ENCODE measurements around the gene MACROD2. TPM values are rescaled to one million over a fixed set of nuclear protein-coding genes. Genes with fewer than 3 reads are reported as not detected.

Gene MACROD2
- polyA plus RNA-seq, 1 donor from 2014 or later: 23.2 TPM

DNA sequence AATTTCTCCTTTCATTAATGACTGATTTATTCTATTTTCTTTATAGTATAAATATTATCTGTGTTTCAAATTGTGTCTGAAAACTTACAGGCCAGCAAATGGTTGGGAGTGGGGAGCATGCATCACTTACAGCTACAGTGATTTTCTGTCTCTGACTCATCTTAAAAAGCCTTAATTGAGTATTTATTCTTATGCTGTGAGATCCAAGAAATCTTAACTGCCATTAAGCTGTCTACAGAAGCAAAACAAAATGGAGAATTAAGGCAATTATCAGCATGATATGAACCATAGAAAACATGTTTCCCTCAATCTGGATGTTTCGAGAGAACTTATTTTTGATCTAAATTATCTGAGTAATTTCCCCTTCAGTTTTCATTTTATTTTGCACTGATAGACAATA lies 1746.8 kb downstream of the MACROD2 start:
- Histone ChIP-seq H3K9me2 (ENCODE audit: insufficient read depth, low read length) (no peaks in the 10 kb centered on the region), H3K9me3 (ENCODE audit: low read length) (no peaks in the 10 kb centered on the region), H2AFZ (ENCODE audit: low read depth, low read length) (no peak overlapping the region), H3K27me3 (ENCODE audit: insufficient read depth, low read depth, low read length) (no peaks in the 10 kb centered on the region), H3K4me3 (ENCODE audit: low read length) (no peak overlapping the region), H3F3A (ENCODE audit: insufficient read depth, low read length, poor library complexity, severe bottlenecking) (no peaks in the 10 kb centered on the region), H3K36me3 (ENCODE audit: insufficient read depth, low read length) (no peaks in the 10 kb centered on the region), H3K27ac (ENCODE audit: low read length) (no peak overlapping the region), H3K4me2 (ENCODE audit: low read length) (no peak overlapping the region), H3K79me2 (replicated peaks; ENCODE audit: insufficient read depth, low read length) (no peaks in the 10 kb centered on the region), H4K20me1 (ENCODE audit: insufficient read depth) (no peaks in the 10 kb centered on the region), H3K9ac (ENCODE audit: low read length) (no peak overlapping the region)
- TF ChIP-seq RAD21 (conservative IDR thresholded peaks at IDR 0.05): no peak
- TF ChIP-seq, protein P1, sequence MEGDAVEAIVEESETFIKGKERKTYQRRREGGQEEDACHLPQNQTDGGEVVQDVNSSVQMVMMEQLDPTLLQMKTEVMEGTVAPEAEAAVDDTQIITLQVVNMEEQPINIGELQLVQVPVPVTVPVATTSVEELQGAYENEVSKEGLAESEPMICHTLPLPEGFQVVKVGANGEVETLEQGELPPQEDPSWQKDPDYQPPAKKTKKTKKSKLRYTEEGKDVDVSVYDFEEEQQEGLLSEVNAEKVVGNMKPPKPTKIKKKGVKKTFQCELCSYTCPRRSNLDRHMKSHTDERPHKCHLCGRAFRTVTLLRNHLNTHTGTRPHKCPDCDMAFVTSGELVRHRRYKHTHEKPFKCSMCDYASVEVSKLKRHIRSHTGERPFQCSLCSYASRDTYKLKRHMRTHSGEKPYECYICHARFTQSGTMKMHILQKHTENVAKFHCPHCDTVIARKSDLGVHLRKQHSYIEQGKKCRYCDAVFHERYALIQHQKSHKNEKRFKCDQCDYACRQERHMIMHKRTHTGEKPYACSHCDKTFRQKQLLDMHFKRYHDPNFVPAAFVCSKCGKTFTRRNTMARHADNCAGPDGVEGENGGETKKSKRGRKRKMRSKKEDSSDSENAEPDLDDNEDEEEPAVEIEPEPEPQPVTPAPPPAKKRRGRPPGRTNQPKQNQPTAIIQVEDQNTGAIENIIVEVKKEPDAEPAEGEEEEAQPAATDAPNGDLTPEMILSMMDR (IDR thresholded peaks at IDR 0.05; ENCODE audit: poor library complexity, severe bottlenecking): no peak
- no peak for TF ChIP-seq POLR2AphosphoS5 (IDR thresholded peaks at IDR 0.05)
- no peak for TF ChIP-seq TAF1 (IDR thresholded peaks at IDR 0.05; ENCODE audit: low read depth)
- no peak for TF ChIP-seq SMC3 (conservative IDR thresholded peaks at IDR 0.05; ENCODE audit: poor library complexity)
- no peak for TF ChIP-seq EZH2 (IDR thresholded peaks at IDR 0.05; ENCODE audit: borderline replicate concordance, insufficient read depth, low read length, poor library complexity, severe bottlenecking)
- no peak for TF ChIP-seq EP300 (conservative IDR thresholded peaks at IDR 0.05; ENCODE audit: poor library complexity, severe bottlenecking)
- no peak for TF ChIP-seq MXI1 (conservative IDR thresholded peaks at IDR 0.05; ENCODE audit: poor library complexity, severe bottlenecking)
- TF ChIP-seq, protein P2, sequence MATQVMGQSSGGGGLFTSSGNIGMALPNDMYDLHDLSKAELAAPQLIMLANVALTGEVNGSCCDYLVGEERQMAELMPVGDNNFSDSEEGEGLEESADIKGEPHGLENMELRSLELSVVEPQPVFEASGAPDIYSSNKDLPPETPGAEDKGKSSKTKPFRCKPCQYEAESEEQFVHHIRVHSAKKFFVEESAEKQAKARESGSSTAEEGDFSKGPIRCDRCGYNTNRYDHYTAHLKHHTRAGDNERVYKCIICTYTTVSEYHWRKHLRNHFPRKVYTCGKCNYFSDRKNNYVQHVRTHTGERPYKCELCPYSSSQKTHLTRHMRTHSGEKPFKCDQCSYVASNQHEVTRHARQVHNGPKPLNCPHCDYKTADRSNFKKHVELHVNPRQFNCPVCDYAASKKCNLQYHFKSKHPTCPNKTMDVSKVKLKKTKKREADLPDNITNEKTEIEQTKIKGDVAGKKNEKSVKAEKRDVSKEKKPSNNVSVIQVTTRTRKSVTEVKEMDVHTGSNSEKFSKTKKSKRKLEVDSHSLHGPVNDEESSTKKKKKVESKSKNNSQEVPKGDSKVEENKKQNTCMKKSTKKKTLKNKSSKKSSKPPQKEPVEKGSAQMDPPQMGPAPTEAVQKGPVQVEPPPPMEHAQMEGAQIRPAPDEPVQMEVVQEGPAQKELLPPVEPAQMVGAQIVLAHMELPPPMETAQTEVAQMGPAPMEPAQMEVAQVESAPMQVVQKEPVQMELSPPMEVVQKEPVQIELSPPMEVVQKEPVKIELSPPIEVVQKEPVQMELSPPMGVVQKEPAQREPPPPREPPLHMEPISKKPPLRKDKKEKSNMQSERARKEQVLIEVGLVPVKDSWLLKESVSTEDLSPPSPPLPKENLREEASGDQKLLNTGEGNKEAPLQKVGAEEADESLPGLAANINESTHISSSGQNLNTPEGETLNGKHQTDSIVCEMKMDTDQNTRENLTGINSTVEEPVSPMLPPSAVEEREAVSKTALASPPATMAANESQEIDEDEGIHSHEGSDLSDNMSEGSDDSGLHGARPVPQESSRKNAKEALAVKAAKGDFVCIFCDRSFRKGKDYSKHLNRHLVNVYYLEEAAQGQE (IDR thresholded peaks at IDR 0.05; ENCODE audit: borderline replicate concordance): no peak

DNA sequence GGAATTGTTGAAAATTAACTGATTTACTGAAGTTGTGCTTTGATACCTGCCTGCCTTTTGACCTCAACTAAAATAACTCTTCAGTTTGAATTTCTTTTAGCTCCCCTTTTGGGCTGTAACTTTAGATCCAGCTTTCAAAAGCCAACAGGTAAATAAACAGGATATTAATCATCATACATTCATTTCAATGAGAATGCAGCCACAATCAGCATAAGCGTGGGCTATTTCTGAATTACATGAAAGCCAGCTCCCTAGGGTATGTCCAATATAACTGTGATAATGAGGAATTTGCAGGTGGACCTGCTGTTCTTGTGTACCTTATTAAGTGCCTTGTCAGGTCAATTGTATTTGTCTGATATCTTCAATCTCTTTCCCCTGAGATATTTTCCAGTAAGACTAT lies 1747.3 kb downstream of the MACROD2 start:
- no peak overlapping the region for H3K4me2 ChIP-seq (ENCODE audit: low read length)
- TF ChIP-seq, protein P2 (IDR thresholded peaks at IDR 0.05; ENCODE audit: borderline replicate concordance): no peak
- TF ChIP-seq TAF1 (IDR thresholded peaks at IDR 0.05; ENCODE audit: low read depth): no peak
- TF ChIP-seq SMC3 (conservative IDR thresholded peaks at IDR 0.05; ENCODE audit: poor library complexity): no peak
- no peak for TF ChIP-seq EP300 (conservative IDR thresholded peaks at IDR 0.05; ENCODE audit: poor library complexity, severe bottlenecking)
- no peak for TF ChIP-seq EZH2 (IDR thresholded peaks at IDR 0.05; ENCODE audit: borderline replicate concordance, insufficient read depth, low read length, poor library complexity, severe bottlenecking)
- no peak for TF ChIP-seq MXI1 (conservative IDR thresholded peaks at IDR 0.05; ENCODE audit: poor library complexity, severe bottlenecking)
- no peak for TF ChIP-seq RAD21 (conservative IDR thresholded peaks at IDR 0.05)
- TF ChIP-seq, protein P1 (IDR thresholded peaks at IDR 0.05; ENCODE audit: poor library complexity, severe bottlenecking): no peak
- TF ChIP-seq POLR2AphosphoS5 (IDR thresholded peaks at IDR 0.05): no peak
- H2AFZ ChIP-seq (ENCODE audit: low read depth, low read length): no peak overlapping the region

More for the DNA sequence above, 1747.3 kb downstream of the MACROD2 start:
- no peaks in the 10 kb centered on the region for H3K79me2 ChIP-seq (replicated peaks; ENCODE audit: insufficient read depth, low read length)
- no peaks in the 10 kb centered on the region for H4K20me1 ChIP-seq (ENCODE audit: insufficient read depth)
- no peaks in the 10 kb centered on the region for H3K27me3 ChIP-seq (ENCODE audit: insufficient read depth, low read depth, low read length)
- H3K36me3 ChIP-seq (ENCODE audit: insufficient read depth, low read length): no peaks in the 10 kb centered on the region
- H3K9ac ChIP-seq (ENCODE audit: low read length): no peak overlapping the region
- H3K4me3 ChIP-seq (ENCODE audit: low read length): no peak overlapping the region
- H3K27ac ChIP-seq (ENCODE audit: low read length): no peak overlapping the region
- no peaks in the 10 kb centered on the region for H3K9me2 ChIP-seq (ENCODE audit: insufficient read depth, low read length)
- H3K9me3 ChIP-seq (ENCODE audit: low read length): no peaks in the 10 kb centered on the region
- H3F3A ChIP-seq (ENCODE audit: insufficient read depth, low read length, poor library complexity, severe bottlenecking): no peaks in the 10 kb centered on the region
